ENCODE measurements around the gene TPH1. TPM values are rescaled to one million over a fixed set of nuclear protein-coding genes. Genes with fewer than 3 reads are reported as not detected.

TPH1 gene
- total and polyA plus RNA-seq, 2 of the 8 experiments (the other 6 are each of a cell fraction or from before 2014, with no cell fraction given), result 0.09 to 0.22 TPM

DNA sequence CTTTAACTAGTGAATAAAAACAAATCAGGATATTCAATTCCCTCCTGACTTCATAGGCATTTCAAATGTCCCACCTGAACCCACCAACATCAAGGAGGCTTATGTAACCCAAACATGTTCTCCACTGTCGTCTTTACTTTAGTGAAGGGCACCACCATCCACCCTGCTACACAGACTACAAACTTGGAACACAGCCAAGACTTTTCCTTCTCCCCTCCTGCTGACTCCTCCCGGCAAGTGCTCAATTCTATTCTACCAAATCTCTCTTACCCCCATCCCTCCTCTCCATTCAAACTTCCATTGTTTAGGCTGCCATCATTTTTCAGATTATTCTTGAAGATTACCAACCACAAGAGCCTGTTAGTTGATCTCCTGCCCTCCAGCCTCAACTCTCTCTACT lies 35.5 kb upstream of the TPH1 start:
- no peak overlapping the region for H4K91ac ChIP-seq (replicated peaks; ENCODE audit: insufficient read length, low read length)
- CTCF ChIA-PET (ENCODE audit: partially characterized antibody), result no interaction called here
- no peak for DNase-seq (ENCODE audit: low read depth in 1 of 2, low spot score in 2 of 2)
- no peak overlapping the region for H3K56ac ChIP-seq (replicated peaks; ENCODE audit: insufficient read length, low read depth, low read length)
- no peak overlapping the region for H3K23ac ChIP-seq (ENCODE audit: insufficient read length)
- H3K27me3 ChIP-seq (replicated peaks in 1 of 4; ENCODE audit: control insufficient read depth in 3 of 4, extremely low read depth in 1 of 4, insufficient read depth in 3 of 4, low read length in 3 of 4), result no peaks in the 10 kb centered on the region
- no peak overlapping the region for H4K8ac ChIP-seq (ENCODE audit: extremely low read depth, insufficient read depth, low read length)
- H3K4me2 ChIP-seq (ENCODE audit: insufficient read depth in 1 of 2, low read depth in 2 of 2, low read length in 2 of 2), result no peak overlapping the region
- H3K9ac ChIP-seq (replicated peaks in 1 of 4; ENCODE audit: extremely low read depth in 1 of 4, low read depth in 3 of 4, low read length in 3 of 4), result no peak overlapping the region
- peaks cover 0 to 4% of the 10 kb centered on the region in 2 experiments for H4K20me1 ChIP-seq (replicated peaks in 1 of 2; ENCODE audit: control insufficient read depth in 1 of 2, insufficient read depth in 2 of 2, low read length in 2 of 2)
- no peak for FAIRE-seq
- no peaks in the 10 kb centered on the region; the same call in 1 of the 2 replicates for H3K23me2 ChIP-seq (ENCODE audit: low read depth, low read length)
- no peak overlapping the region for H3K4me3 ChIP-seq (ENCODE audit: extremely low read depth in 1 of 4, insufficient read depth in 2 of 4, low read depth in 3 of 4, low read length in 4 of 4)
- no peaks in the 10 kb centered on the region for H3K4me1 ChIP-seq (replicated peaks in 1 of 4; ENCODE audit: control insufficient read depth in 3 of 4, insufficient read depth in 4 of 4, low read length in 3 of 4)
- H3K79me2 ChIP-seq (ENCODE audit: control insufficient read depth in 1 of 2, insufficient read depth in 2 of 2, low read length in 2 of 2), result no peaks in the 10 kb centered on the region
- H2AK5ac ChIP-seq (ENCODE audit: low read depth, low read length), result no peak overlapping the region
- no peak overlapping the region for H3K18ac ChIP-seq (ENCODE audit: extremely low read depth, low read length)
- H3K27ac ChIP-seq (ENCODE audit: low read depth, low read length), result no peak overlapping the region
- H2BK12ac ChIP-seq (ENCODE audit: low read depth, low read length), result no peak overlapping the region
- no peak overlapping the region for H2BK5ac ChIP-seq (ENCODE audit: low read depth, low read length)
- H3K36me3 ChIP-seq (ENCODE audit: control insufficient read depth in 2 of 4, insufficient read depth in 4 of 4, low read length in 3 of 4), result peaks cover 12 to 67% (median 29%) of the 10 kb centered on the region in 4 experiments
- H2BK120ac ChIP-seq (replicated peaks; ENCODE audit: low read depth, low read length), result no peak overlapping the region
- no peak overlapping the region for H2BK20ac ChIP-seq (ENCODE audit: low read length)
- H3K4ac ChIP-seq (replicated peaks; ENCODE audit: insufficient read length, low read depth, low read length), result no peak overlapping the region
- H3K9me3 ChIP-seq (ENCODE audit: insufficient read depth in 2 of 2, low read depth in 1 of 2, low read length in 1 of 2), result no peaks in the 10 kb centered on the region
- POLR2A ChIA-PET (ENCODE audit: partially characterized antibody), result interaction anchor here (0.7 to 1.3 kb wide), 3 partner anchors 9 to 220 kb away, joined by 3 to 4 read pairs (median 3); no protein-coding TSS in a partner anchor
- H2AFZ ChIP-seq (ENCODE audit: low read length), result no peak overlapping the region
- no peak overlapping the region for H2BK15ac ChIP-seq (ENCODE audit: low read length)
- 100% methylated on average over 2 of the region's 2 CpGs; no CpG with 5 or more reads in 1 of the 2 experiments for WGBS, 2 experiments (ENCODE audit: extremely low coverage in 1 of 2, insufficient coverage in 1 of 2, insufficient read length in 1 of 2, insufficient replicate concordance in 2 of 2, low coverage in 1 of 2, low lambda C conversion rate in 2 of 2, missing lambda C conversion rate in 1 of 2)
- 0 out of 2 replicates have a peak, but pooled peaks cover 4% of the 10 kb centered on the region for H3K79me1 ChIP-seq (ENCODE audit: low read depth, low read length)
- H3K14ac ChIP-seq (ENCODE audit: insufficient read length), result no peak overlapping the region
- no peak overlapping the region for H4K5ac ChIP-seq (ENCODE audit: insufficient read length, low read depth, low read length)
- TF ChIP-seq BCL11A (IDR thresholded peaks at IDR 0.05; ENCODE audit: low read depth in 2 of 2, low read length in 2 of 2), result no peak
- no peak for TF ChIP-seq ZNF274 (IDR thresholded peaks at IDR 0.05; ENCODE audit: borderline replicate concordance, extremely low read depth, low read length)
- no peak for TF ChIP-seq CBX8 (IDR thresholded peaks at IDR 0.05; ENCODE audit: borderline replicate concordance, low read depth, low read length)
- TF ChIP-seq RFX5 (IDR thresholded peaks at IDR 0.05; ENCODE audit: borderline replicate concordance, low read depth, low read length), result no peak
- no peak for TF ChIP-seq RNF2 (IDR thresholded peaks at IDR 0.05; ENCODE audit: borderline replicate concordance, low read depth, low read length, missing control alignments, poor library complexity, severe bottlenecking)
- TF ChIP-seq CEBPB (IDR thresholded peaks at IDR 0.05; ENCODE audit: low read depth, low read length), result no peak
- no peak for TF ChIP-seq TAF7 (optimal IDR thresholded peaks at IDR 0.05; ENCODE audit: borderline replicate concordance, low read depth, low read length)
- TF ChIP-seq EP300 (IDR thresholded peaks at IDR 0.05; ENCODE audit: borderline replicate concordance in 1 of 2, low read depth in 2 of 2, low read length in 2 of 2), result no peak
- TF ChIP-seq, protein P1, sequence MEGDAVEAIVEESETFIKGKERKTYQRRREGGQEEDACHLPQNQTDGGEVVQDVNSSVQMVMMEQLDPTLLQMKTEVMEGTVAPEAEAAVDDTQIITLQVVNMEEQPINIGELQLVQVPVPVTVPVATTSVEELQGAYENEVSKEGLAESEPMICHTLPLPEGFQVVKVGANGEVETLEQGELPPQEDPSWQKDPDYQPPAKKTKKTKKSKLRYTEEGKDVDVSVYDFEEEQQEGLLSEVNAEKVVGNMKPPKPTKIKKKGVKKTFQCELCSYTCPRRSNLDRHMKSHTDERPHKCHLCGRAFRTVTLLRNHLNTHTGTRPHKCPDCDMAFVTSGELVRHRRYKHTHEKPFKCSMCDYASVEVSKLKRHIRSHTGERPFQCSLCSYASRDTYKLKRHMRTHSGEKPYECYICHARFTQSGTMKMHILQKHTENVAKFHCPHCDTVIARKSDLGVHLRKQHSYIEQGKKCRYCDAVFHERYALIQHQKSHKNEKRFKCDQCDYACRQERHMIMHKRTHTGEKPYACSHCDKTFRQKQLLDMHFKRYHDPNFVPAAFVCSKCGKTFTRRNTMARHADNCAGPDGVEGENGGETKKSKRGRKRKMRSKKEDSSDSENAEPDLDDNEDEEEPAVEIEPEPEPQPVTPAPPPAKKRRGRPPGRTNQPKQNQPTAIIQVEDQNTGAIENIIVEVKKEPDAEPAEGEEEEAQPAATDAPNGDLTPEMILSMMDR (IDR thresholded peaks at IDR 0.05; ENCODE audit: control extremely low read depth in 1 of 3, insufficient read depth in 1 of 3, low read depth in 1 of 3, low read length in 3 of 3), result no peak
- TF ChIP-seq HDAC6 (IDR thresholded peaks at IDR 0.05; ENCODE audit: low read depth, low read length), result no peak
- no peak for TF ChIP-seq CREB1 (IDR thresholded peaks at IDR 0.05)
